Fibroblast of upper back skin (primary cell): ENCODE data around the gene DUS4L.
A peak's percentile ranks its signal among the peaks of the same experiment; 100 is the strongest.

Experiments
- DNase-seq: peaks from one replicate; pipeline ENCODE4 v3.0.0-alpha.2; 2013

Gene DUS4L

GRCh38 chr7:107622429-107622828, 58.7 kb downstream of the DUS4L start:
- peak; percentile 75 for DNase-seq

- DNase-seq, result no peak
These were observed 59.1 kb downstream of the DUS4L start for GRCh38 chr7:107622894-107623293.

- DNase-seq, result no peak
These were observed 63.2 kb downstream of the DUS4L start for GRCh38 chr7:107627002-107627401.
